Measurements from ENCODE around the gene SVIL. TPM values are rescaled to one million over a fixed set of nuclear protein-coding genes. Genes with fewer than 3 reads are reported as not detected.
A peak's percentile ranks its signal among the peaks of the same experiment; 100 is the strongest.
"Not testable (repeated sequence)": the region's sequence is repeated elsewhere in the genome, so short reads cannot be mapped to it uniquely, and the experiment has no call there.

Gene SVIL
- total RNA-seq, 2 donors from 2014 or later = 349 to 483 TPM

GRCh38 chr10:29627201-29628132, 7.3 kb downstream of the SVIL start:
- Histone ChIP-seq H3K4me3 (no peak overlapping the region), H3K27ac (peak overlapping the region in 1 of 2 donors; percentile 13), H3K36me3 (no peaks in the 10 kb centered on the region), H3K9me3 (no peaks in the 10 kb centered on the region), H3K4me1 (ENCODE audit: control insufficient read depth in 1 of 2, low read depth in 2 of 2) (peaks cover 58 to 91% of the 10 kb centered on the region in 2 donors), H3K27me3 (replicated peaks; ENCODE audit: insufficient read depth) (no peaks in the 10 kb centered on the region)
- ATAC-seq (ENCODE audit: insufficient number of reproducible peaks, low FRiP score, low read depth) = no peak
- TF ChIP-seq, protein P1, sequence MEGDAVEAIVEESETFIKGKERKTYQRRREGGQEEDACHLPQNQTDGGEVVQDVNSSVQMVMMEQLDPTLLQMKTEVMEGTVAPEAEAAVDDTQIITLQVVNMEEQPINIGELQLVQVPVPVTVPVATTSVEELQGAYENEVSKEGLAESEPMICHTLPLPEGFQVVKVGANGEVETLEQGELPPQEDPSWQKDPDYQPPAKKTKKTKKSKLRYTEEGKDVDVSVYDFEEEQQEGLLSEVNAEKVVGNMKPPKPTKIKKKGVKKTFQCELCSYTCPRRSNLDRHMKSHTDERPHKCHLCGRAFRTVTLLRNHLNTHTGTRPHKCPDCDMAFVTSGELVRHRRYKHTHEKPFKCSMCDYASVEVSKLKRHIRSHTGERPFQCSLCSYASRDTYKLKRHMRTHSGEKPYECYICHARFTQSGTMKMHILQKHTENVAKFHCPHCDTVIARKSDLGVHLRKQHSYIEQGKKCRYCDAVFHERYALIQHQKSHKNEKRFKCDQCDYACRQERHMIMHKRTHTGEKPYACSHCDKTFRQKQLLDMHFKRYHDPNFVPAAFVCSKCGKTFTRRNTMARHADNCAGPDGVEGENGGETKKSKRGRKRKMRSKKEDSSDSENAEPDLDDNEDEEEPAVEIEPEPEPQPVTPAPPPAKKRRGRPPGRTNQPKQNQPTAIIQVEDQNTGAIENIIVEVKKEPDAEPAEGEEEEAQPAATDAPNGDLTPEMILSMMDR (IDR thresholded peaks at IDR 0.05) = no peak
- no peak for DNase-seq (ENCODE audit: low spot score)

- peaks cover 68 to 89% of the 10 kb centered on the region in 2 donors for H3K4me1 ChIP-seq (ENCODE audit: control insufficient read depth in 1 of 2, low read depth in 2 of 2)
These were observed 10.4 kb downstream of the SVIL start for GRCh38 chr10:29624357-29624756.

GRCh38 chr10:29623797-29624196, 11.0 kb downstream of the SVIL start:
- TF ChIP-seq, protein P1 (IDR thresholded peaks at IDR 0.05) = no peak
- ATAC-seq (ENCODE audit: insufficient number of reproducible peaks, low FRiP score, low read depth) (no peak), DNase-seq (ENCODE audit: low spot score) (no peak)
- no peaks in the 10 kb centered on the region for H3K36me3 ChIP-seq
- H3K4me1 ChIP-seq (ENCODE audit: control insufficient read depth in 1 of 2, low read depth in 2 of 2) = peaks cover 67 to 89% of the 10 kb centered on the region in 2 donors
- no peak overlapping the region for H3K4me3 ChIP-seq
- H3K27ac ChIP-seq = peak overlapping the region; percentile 41 to 52
- no peaks in the 10 kb centered on the region for H3K9me3 ChIP-seq
- H3K27me3 ChIP-seq (replicated peaks; ENCODE audit: insufficient read depth) = no peaks in the 10 kb centered on the region

More at GRCh38 chr10:29624357-29624756, 10.4 kb downstream of the SVIL start:
- not testable (repeated sequence) for H3K36me3 ChIP-seq; H3K9me3 ChIP-seq; H3K27me3 ChIP-seq (replicated peaks; ENCODE audit: insufficient read depth); ATAC-seq (ENCODE audit: insufficient number of reproducible peaks, low FRiP score, low read depth); H3K4me3 ChIP-seq; DNase-seq (ENCODE audit: low spot score)
- peak overlapping the region in 1 of 2 donors; percentile 52 for H3K27ac ChIP-seq

DNA sequence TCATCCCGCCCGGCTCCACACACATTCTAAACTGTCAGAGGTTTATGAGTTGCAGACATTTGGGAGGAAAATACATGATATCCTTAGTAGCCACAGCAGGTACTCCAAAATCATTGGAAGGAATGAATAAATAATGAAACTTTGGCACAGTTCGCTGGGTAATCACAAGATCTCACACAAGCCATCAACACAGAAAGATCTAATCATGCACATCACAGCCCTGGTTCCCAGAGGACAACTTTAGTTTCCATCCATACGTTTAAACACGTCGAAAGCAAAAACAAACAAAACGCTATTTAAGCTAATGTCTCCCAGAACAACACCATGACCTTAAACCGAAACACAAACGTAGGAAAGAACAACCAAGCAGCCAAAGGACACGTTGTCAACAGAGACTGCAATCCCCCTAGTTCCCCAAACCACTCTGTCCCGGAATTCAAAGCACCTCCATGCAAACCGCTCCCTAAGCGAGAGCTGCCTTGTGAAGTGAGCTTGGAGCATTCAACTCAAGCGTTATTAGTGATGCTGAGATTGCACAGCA, 12.3 kb downstream of the SVIL start:
- ATAC-seq (ENCODE audit: insufficient number of reproducible peaks, low FRiP score, low read depth) (no peak), DNase-seq (ENCODE audit: low spot score) (no peak)
- Histone ChIP-seq H3K27me3 (replicated peaks; ENCODE audit: insufficient read depth) (no peaks in the 10 kb centered on the region), H3K27ac (peak overlapping the region in 1 of 2 donors; percentile 2), H3K36me3 (no peaks in the 10 kb centered on the region), H3K9me3 (no peaks in the 10 kb centered on the region), H3K4me1 (ENCODE audit: control insufficient read depth in 1 of 2, low read depth in 2 of 2) (peaks cover 63 to 89% of the 10 kb centered on the region in 2 donors), H3K4me3 (peak overlapping the region; percentile 6)
- TF ChIP-seq, protein P1 (IDR thresholded peaks at IDR 0.05) = no peak

DNA sequence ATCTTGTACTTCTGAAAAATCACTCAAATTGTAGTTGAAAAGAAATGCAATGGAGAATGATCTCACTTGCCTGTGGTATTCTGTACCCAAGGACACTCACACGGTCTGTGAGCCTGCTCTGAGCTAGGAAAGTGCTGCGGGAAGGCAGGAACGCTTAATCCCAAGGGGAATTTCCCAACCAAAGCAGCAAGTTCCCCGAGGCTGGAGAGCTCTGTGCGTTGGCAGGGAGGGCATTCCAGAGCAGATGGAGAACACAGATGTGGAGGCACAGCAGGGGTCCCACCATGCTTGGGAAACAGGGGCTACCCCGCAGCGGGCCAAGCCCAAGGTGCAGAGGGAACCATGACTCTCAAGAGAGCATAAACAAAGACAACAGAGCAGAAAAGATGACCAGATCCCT, 13.6 kb downstream of the SVIL start:
- no peak overlapping the region for H3K4me3 ChIP-seq
- H3K4me1 ChIP-seq (ENCODE audit: control insufficient read depth in 1 of 2, low read depth in 2 of 2) = peaks cover 60 to 91% of the 10 kb centered on the region in 2 donors
- TF ChIP-seq, protein P1 (IDR thresholded peaks at IDR 0.05) = no peak
- no peaks in the 10 kb centered on the region for H3K9me3 ChIP-seq
- no peak for DNase-seq (ENCODE audit: low spot score)
- peak overlapping the region; percentile 55 to 67 for H3K27ac ChIP-seq
- H3K36me3 ChIP-seq = no peaks in the 10 kb centered on the region
- ATAC-seq (ENCODE audit: insufficient number of reproducible peaks, low FRiP score, low read depth) = no peak
- no peaks in the 10 kb centered on the region for H3K27me3 ChIP-seq (replicated peaks; ENCODE audit: insufficient read depth)

All from thoracic aorta (tissue), 2 donors.